HG03432 (cell line): ENCODE data around the gene GALNT17.
"Not testable (repeated sequence)": the region's sequence is repeated elsewhere in the genome, so short reads cannot be mapped to it uniquely, and the experiment has no call there.

Experiments used
- ATAC-seq: cut with Tn5 transposase; IDR thresholded peaks from one replicate; pipeline ENCODE4 v1.9.1; 2021; ENCODE audit warnings: mild to moderate bottlenecking, moderate library complexity; ENCODE audit not compliant: unreplicated experiment

GALNT17 gene

GRCh38 chr7:71229148-71229547, 97.2 kb downstream of the GALNT17 start:
- ATAC-seq, result no peak

- no peak for ATAC-seq
These were observed 97.8 kb downstream of the GALNT17 start for GRCh38 chr7:71229699-71230098.

GRCh38 chr7:71235253-71235652, 103.3 kb downstream of the GALNT17 start:
- ATAC-seq, result no peak

- ATAC-seq, result no peak
These were observed 104.5 kb downstream of the GALNT17 start for GRCh38 chr7:71236230-71237105.

DNA sequence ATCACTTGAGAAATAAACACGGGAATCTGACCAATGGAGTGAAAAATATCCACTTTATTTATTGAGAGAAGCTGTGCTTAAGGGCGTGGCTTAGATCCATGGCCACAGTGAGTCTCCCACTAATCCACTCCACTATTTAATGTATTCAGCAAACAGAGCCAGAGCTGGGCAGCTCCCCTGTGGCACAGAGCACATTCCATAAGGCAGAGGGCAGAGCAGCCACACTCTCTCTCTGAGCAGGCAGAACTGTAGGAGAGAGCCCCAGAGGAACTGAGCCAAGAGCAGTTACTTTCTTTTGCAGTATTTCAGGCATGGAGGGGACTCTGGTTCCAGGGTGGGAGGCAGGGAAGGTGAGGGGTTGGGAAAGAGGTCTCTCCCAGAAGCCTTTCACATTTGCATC, 106.0 kb downstream of the GALNT17 start:
- no peak for ATAC-seq

GRCh38 chr7:71238581-71239295, 106.8 kb downstream of the GALNT17 start:
- ATAC-seq, result no peak

DNA sequence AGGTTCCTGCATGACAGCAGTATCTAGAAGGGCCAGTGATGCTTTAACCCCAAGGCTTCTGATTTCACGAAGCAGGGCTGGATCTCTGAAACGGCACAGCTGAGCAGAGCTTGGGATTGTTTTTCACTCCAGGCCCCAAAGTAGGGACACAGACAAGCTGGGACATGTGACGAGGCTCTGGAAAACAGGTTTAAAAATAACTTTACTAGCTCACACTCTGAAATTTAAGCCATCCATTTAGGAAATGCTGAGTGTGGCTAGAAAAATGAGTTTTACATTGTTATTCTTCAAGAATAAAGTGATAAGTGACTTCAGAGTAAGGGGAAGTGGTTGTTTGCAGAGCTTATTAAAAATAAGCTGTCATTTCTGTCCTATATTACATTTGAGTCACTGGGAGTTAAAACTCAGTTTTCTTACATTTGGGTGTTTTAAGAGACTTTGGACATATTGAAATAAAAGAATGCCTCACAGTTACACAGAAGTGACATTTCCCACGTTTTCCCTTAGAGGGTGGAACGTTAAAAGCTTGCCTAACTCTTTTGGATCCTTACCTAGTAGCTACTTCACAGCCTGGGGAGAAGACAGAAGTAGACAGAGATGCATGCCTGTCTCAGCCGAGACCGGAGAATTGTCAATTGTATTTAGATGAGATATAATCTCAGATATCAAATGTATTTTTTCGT, 107.8 kb downstream of the GALNT17 start:
- ATAC-seq, result no peak

DNA sequence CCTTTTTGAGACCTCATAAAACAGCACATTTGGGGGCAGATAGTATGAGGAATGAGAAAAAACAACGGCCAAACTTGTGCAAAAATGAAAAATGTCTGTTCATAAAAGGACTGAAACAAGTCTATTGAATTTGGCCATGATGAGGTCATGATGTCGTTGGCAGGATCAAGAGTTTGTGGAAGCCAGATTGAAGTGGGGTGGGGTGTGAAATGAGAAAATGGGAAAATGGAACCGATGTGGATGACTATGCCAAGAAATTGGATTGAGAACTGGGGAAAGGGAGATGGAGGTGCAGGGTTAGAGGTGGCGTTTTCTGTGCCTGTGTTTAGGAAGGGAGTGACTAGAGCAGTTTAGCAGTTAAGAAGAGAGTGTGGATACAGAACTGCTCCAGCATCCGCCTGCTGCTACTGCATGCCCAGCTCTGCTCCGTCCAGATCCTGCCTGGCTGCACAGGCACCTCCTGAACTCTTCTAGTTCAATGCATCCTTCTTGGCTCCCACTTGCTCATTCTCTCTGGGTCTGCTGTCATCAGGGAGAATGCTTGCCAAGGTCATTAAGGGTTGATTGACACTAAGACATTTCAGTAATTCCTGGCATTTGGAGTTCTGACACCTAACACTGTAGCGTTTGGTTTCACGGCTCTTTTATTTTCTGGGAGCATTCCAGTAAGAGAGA, 111.9 kb downstream of the GALNT17 start:
- no peak for ATAC-seq

DNA sequence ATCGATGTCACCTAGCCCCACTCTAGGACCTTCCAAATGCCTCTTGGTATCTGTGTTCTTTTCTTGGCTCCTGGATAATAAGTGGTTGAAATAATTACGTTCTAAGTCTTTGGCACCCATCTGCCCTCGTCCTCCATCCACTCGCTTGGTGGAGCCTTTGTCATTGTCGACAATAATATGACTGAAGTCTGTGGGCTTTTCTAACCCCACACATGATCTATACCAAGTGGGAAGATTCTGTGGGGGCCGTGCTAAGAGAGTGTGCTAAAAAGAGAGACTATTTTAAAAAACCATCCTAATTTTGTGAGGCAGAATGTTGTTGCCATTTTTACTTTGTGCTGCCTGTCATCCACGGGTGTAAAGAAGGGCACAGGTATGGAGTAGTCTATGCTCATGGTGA, 113.1 kb downstream of the GALNT17 start:
- no peak for ATAC-seq

GRCh38 chr7:71251706-71252105, 119.8 kb downstream of the GALNT17 start:
- ATAC-seq, result no peak

GRCh38 chr7:71254751-71255150, 122.8 kb downstream of the GALNT17 start:
- no peak for ATAC-seq

DNA sequence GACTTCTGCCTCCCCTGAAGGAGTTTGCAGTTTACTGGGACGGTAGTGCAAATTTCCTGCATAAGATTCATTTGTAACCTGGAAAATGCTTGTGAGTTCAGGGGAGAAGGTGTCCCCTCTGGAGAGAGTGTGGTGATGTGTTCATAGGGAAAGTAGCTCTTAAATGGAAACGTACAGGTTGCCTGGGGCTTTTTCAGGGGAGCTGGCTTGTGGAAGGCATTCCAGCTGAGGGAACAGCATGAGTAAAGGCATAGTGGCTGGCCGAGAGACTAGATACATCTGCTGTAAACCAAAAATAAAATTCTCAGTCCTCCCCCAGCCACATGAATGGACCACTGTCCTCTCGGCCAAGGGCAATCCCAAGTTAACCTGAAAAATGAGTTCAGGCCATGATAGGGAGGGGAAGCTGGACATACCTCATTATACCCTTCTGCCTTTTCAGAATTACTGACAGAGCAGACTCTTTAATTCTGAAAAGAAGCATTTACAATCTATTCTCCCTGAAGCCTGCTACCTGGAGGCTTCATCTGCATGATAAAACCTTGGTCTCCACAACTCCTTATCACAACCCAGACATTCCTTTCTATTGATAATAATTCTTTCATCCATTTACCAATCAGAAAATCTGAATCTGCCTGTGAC, 123.7 kb downstream of the GALNT17 start:
- no peak for ATAC-seq

DNA sequence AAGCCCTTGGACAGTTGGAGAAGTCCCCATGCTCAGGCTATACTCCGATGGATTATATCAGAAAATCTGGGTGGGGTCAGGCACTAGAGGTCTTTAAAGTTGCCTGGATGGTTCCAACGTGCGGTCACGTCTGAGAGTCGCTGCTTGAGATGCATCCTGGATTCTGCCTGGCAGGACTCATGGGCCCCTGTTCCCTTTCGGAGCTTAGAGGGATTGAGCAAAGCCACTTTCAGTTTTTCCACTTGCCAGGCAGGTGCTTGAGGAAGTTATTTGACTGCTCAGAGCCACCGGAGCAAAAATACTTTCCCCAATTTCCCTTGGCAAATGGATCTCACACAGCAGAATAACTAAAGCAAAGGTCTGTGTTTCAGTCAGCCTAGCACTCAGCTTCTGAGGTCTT, 129.1 kb downstream of the GALNT17 start:
- no peak for ATAC-seq

- ATAC-seq, result not testable (repeated sequence)
These were observed 130.9 kb downstream of the GALNT17 start for GRCh38 chr7:71262834-71263233.

DNA sequence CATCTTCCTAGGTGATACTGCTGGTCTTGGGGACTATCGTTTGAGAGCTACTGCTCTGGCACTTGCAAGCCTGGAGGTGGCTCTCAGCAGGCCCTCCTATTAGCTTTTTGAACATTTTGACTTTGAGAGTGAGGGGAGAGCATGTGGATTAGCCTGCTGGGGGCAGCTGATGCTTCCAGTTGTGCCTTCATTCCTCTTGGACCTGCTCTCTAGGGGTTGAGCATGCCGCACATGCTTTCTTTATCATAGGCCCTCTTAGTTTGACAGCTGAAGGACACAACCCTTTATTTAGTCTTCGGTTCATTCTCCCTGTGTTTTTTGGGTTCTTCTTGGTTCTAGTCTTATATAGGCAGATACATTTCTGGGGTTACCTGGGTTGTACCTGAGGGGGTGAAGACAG, 132.1 kb downstream of the GALNT17 start:
- no peak for ATAC-seq

DNA sequence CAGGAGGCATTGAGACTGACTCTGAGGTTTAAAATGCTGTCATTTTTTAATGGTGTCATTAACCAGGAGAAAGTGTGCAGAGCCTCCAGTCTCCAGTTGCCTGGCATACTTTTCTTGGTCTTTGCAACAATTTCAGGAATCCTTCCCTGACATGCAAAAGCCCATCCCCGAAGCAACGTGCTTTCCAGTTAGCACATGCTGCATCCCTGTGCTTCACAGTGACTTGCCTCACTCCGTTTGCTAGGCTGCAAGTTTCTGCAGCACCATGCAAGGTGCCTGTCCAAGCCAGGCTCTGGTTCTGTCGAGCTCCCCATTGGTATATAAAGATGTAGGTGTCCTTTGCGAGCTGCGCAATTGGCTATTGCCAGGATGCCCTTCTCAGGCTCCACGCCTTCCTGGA, 135.0 kb downstream of the GALNT17 start:
- ATAC-seq, result no peak

DNA sequence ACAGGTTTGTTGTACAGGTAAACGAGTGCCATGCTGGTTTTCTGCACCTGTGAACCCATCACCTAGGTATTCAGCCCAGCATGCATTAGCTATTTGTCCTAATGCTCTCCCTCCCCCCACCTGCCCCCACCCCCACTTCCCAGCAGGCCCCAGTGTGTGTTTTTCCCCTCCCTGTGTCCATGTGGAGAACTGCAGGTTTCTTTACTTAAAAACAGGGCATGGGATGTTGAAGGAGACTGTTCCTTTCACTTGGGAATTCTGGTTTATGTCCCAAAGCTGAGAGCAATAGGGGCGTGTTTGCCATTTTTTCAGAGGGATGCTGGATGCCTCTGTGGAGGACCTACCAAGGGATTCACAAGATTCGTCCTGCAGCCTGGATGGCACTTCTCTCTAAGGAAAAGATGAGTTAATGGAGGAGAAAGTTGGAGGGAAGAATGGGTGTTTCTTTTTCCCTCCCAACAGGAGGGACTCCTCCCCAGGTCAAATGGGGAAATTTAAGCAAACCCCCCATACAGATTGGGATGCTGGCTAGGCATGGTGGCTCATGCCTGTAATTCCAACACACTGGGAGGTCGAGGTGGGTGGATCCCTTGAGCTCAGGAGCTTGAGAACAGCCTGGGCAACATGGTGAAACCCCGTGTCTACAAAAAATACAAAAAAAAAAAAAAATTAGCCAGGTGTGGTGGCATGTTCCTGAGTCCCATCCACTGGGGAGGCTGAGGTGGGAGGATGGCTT, 136.0 kb downstream of the GALNT17 start:
- ATAC-seq, result no peak

GRCh38 chr7:71270558-71270957, 138.6 kb downstream of the GALNT17 start:
- no peak for ATAC-seq

GRCh38 chr7:71271203-71271602, 139.3 kb downstream of the GALNT17 start:
- ATAC-seq, result no peak
